Lung (tissue), 12 donors: ENCODE measurements around the gene C1QTNF3. TPM values are rescaled to one million over a fixed set of nuclear protein-coding genes. Genes with fewer than 3 reads are reported as not detected.

Source experiments
- ATAC-seq: fragments of 200-7000 bp; cut with Tn5 transposase; one replicate; pipeline ENCODE4 v1.9.1; 2020; ENCODE audit warnings: moderate number of reproducible peaks; ENCODE audit not compliant: insufficient read depth, low FRiP score
- DNase-seq, 3 donors: peaks; one replicate each; pipeline ENCODE4 v3.0.0-alpha.2; 2013 to 2017
- H3K27ac ChIP-seq, 2 donors: one replicate each; pipeline ENCODE4 v1.5.1; 2013; ENCODE audit warnings: mild to moderate bottlenecking in 2 of 2, moderate library complexity in 2 of 2, control low read depth in 1 of 2, inconsistent platforms in 1 of 2, low read depth in 1 of 2, low read length in 1 of 2
- H3K27me3 ChIP-seq, 3 donors: one replicate each; pipeline ENCODE4 v1.5.1; 2013; ENCODE audit warnings: low read length in 2 of 3; ENCODE audit not compliant: control insufficient read depth in 3 of 3, insufficient read depth in 3 of 3
- H3K36me3 ChIP-seq, 4 donors: one replicate each; pipeline ENCODE4 v1.5.1; 2013; ENCODE audit warnings: low read length in 4 of 4, mild to moderate bottlenecking in 1 of 4, moderate library complexity in 1 of 4; ENCODE audit not compliant: control insufficient read depth in 4 of 4, insufficient read depth in 4 of 4
- H3K4me1 ChIP-seq, 5 donors: one replicate each; pipeline ENCODE4 v1.5.1; 2013; ENCODE audit warnings: low read length in 5 of 5, mild to moderate bottlenecking in 2 of 5, moderate library complexity in 1 of 5; ENCODE audit not compliant: control insufficient read depth in 5 of 5, insufficient read depth in 5 of 5
- H3K4me3 ChIP-seq: one replicate; pipeline ENCODE4 v1.5.1; 2013; ENCODE audit warnings: mild to moderate bottlenecking, control low read depth, moderate library complexity
- H3K9ac ChIP-seq, 2 donors: one replicate each; pipeline ENCODE4 v1.5.1; 2013; ENCODE audit warnings: low read length in 2 of 2, control low read depth in 1 of 2; ENCODE audit not compliant: insufficient read depth in 1 of 2
- H3K9me3 ChIP-seq, 4 donors: one replicate each; pipeline ENCODE4 v1.5.1; 2013; ENCODE audit warnings: low read length in 3 of 4, mild to moderate bottlenecking in 1 of 4, moderate library complexity in 1 of 4; ENCODE audit not compliant: control insufficient read depth in 4 of 4, insufficient read depth in 3 of 4
- CTCF ChIP-seq: IDR thresholded peaks from 2 replicates; pipeline ENCODE4 v1.5.1; 2012; ENCODE audit warnings: mild to moderate bottlenecking; ENCODE audit errors: control extremely low read depth, extremely low read depth
- WGBS, 2 donors: extraction: QIAGEN DNeasy Blood & Tissue Kit; methylation state at CpG; one replicate each; pipeline ENCODE4 v1.1.7; 2013; 5-methylcytosine and 5-hydroxymethylcytosine counted together
- polyA plus RNA-seq, 2 donors: library from polyadenylated mRNA; stranded (reverse); fragments of 200-250 nt; gene quantifications; one replicate each; pipeline ENCODE4 v1.2.1, GENCODE V29; 2013
- total RNA-seq, 2 donors: library from RNA; depleted of rRNA in 1 of 2; stranded (reverse); fragments of >200 nt in 1 of 2; gene quantifications; one replicate each; pipeline ENCODE4 v1.2.1, GENCODE V29; 2014 to 2021
- donor health status: control.
- donor health status: control.
- donor health status: Bipolar disorder and iron deficiency.
- donor health status: healthy.
- donor health status: DM: yes; HTN: yes; CAD: no.

The C1QTNF3 gene
- total and polyA plus RNA-seq, 4 donors, result 0.92 to 20.3 (median 3.9) TPM

GRCh38 chr5:34002629-34003328 lies 40.2 kb downstream of the C1QTNF3 start:
- no peaks in the 10 kb centered on the region for H3K27me3 ChIP-seq
- no peak overlapping the region for H3K4me3 ChIP-seq
- no peak overlapping the region for H3K27ac ChIP-seq
- H3K36me3 ChIP-seq, result peaks cover 3 to 21% (median 7%) of the 10 kb centered on the region in 4 donors
- 96 to 99% methylated on average over 10 of the region's 10 CpGs for WGBS, 2 donors
- H3K9me3 ChIP-seq, result no peaks in the 10 kb centered on the region
- TF ChIP-seq CTCF, result no peak
- ATAC-seq (no peak), DNase-seq (no peak)
- H3K4me1 ChIP-seq, result peaks cover 0 to 30% (median 2%) of the 10 kb centered on the region in 5 donors
- H3K9ac ChIP-seq, result no peak overlapping the region

- H3K27ac ChIP-seq, result peak overlapping the region in 1 of 2 donors; percentile 90
- no peaks in the 10 kb centered on the region for H3K27me3 ChIP-seq
- WGBS, 2 donors, result 51 to 56% methylated on average over 10 of the region's 10 CpGs
- peak overlapping the region; percentile 16 to 54 for H3K9ac ChIP-seq
- DNase-seq (peak; percentile 84 to 91 (median 90)), ATAC-seq (peak; percentile 62)
- H3K4me3 ChIP-seq, result no peak overlapping the region
- no peak for TF ChIP-seq CTCF
- H3K9me3 ChIP-seq, result no peaks in the 10 kb centered on the region
- peaks cover 3 to 21% (median 7%) of the 10 kb centered on the region in 4 donors for H3K36me3 ChIP-seq
- peaks cover 0 to 28% (median 2%) of the 10 kb centered on the region in 5 donors for H3K4me1 ChIP-seq
Measured at GRCh38 chr5:34001241-34001841, 41.7 kb downstream of the C1QTNF3 start.

- H3K27ac ChIP-seq, result no peak overlapping the region
- peaks cover 0 to 19% (median 2%) of the 10 kb centered on the region in 5 donors for H3K4me1 ChIP-seq
- WGBS, 2 donors, result 98 to 99% methylated on average over 4 of the region's 4 CpGs
- no peak overlapping the region for H3K9ac ChIP-seq
- DNase-seq (no peak), ATAC-seq (no peak)
- peaks cover 3 to 19% (median 7%) of the 10 kb centered on the region in 4 donors for H3K36me3 ChIP-seq
- no peak overlapping the region for H3K4me3 ChIP-seq
- H3K9me3 ChIP-seq, result no peaks in the 10 kb centered on the region
- no peak for TF ChIP-seq CTCF
- H3K27me3 ChIP-seq, result no peaks in the 10 kb centered on the region
Measured at GRCh38 chr5:33999978-34000377, 43.0 kb downstream of the C1QTNF3 start.
